HUES64 (cell line): ENCODE data around the gene ASMTL.
"Not testable (repeated sequence)": the region's sequence is repeated elsewhere in the genome, so short reads cannot be mapped to it uniquely, and the experiment has no call there.

ENCODE experiments used
- H3K27ac ChIP-seq: 2 replicates; pipeline ENCODE4 v1.7.0; 2013; ENCODE audit warnings: low read depth, low read length, inconsistent platforms
- H3K27me3 ChIP-seq: 2 replicates; pipeline ENCODE4 v1.6.1; 2013; ENCODE audit warnings: mild to moderate bottlenecking, low read length; ENCODE audit not compliant: insufficient read depth
- H3K36me3 ChIP-seq: 2 replicates; pipeline ENCODE4 v1.6.1; 2013; ENCODE audit warnings: mild to moderate bottlenecking, low read length; ENCODE audit not compliant: insufficient read depth
- H3K4me1 ChIP-seq: 2 replicates; pipeline ENCODE4 v1.6.1; 2013; ENCODE audit warnings: mild to moderate bottlenecking, low read length, moderate library complexity; ENCODE audit not compliant: insufficient read depth
- H3K4me3 ChIP-seq: 2 replicates; pipeline ENCODE4 v1.5.1; 2013; ENCODE audit warnings: mild to moderate bottlenecking, low read length, moderate library complexity
- H3K9ac ChIP-seq: 2 replicates; pipeline ENCODE4 v1.6.1; 2013; ENCODE audit warnings: mild to moderate bottlenecking, low read depth, low read length
- H3K9me3 ChIP-seq: 2 replicates; pipeline ENCODE4 v1.6.1; 2013; ENCODE audit warnings: low read depth, low read length; ENCODE audit not compliant: insufficient read depth
- whole genome bisulfite sequencing: fragments of 150-250, 120-280 bp; methylation state at CpG from one replicate; pipeline ENCODE4 v1.1.7; 2013; ENCODE audit warnings: missing lambda C conversion rate; 5-methylcytosine and 5-hydroxymethylcytosine counted together

ASMTL gene

GRCh38 chrX:1412551-1413161, 40.1 kb downstream of the ASMTL start:
- Histone ChIP-seq H3K27ac (no peak overlapping the region), H3K27me3 (no peaks in the 10 kb centered on the region), H3K9me3 (no peaks in the 10 kb centered on the region), H3K36me3 (peaks cover 62% of the 10 kb centered on the region), H3K9ac (no peak overlapping the region), H3K4me3 (no peak overlapping the region), H3K4me1 (no peaks in the 10 kb centered on the region)
- WGBS, result 92% methylated on average over 31 of the region's 31 CpGs

GRCh38 chrX:1411326-1411725, 41.4 kb downstream of the ASMTL start:
- no peak overlapping the region for H3K9ac ChIP-seq
- no peaks in the 10 kb centered on the region for H3K27me3 ChIP-seq
- H3K9me3 ChIP-seq, result no peaks in the 10 kb centered on the region
- H3K4me1 ChIP-seq, result no peaks in the 10 kb centered on the region
- H3K27ac ChIP-seq, result no peak overlapping the region
- WGBS, result 94% methylated on average over 12 of the region's 12 CpGs
- peaks cover 62% of the 10 kb centered on the region for H3K36me3 ChIP-seq
- H3K4me3 ChIP-seq, result no peak overlapping the region

GRCh38 chrX:1407035-1407434, 45.7 kb downstream of the ASMTL start:
- Histone ChIP-seq H3K36me3 (peaks cover 66% of the 10 kb centered on the region), H3K4me1 (no peaks in the 10 kb centered on the region), H3K9ac (no peak overlapping the region), H3K9me3 (0 out of 2 replicates have a peak, but pooled peaks cover 3% of the 10 kb centered on the region), H3K4me3 (no peak overlapping the region), H3K27me3 (no peaks in the 10 kb centered on the region), H3K27ac (no peak overlapping the region)

GRCh38 chrX:1405769-1406168, 46.9 kb downstream of the ASMTL start:
- not testable (repeated sequence) for H3K27me3 ChIP-seq, H3K9ac ChIP-seq, H3K27ac ChIP-seq, H3K4me1 ChIP-seq, H3K4me3 ChIP-seq, H3K9me3 ChIP-seq
- H3K36me3 ChIP-seq, result peaks cover 63% of the 10 kb centered on the region
- WGBS, result 94% methylated on average over 2 of the region's 2 CpGs

GRCh38 chrX:1403867-1404266, 48.8 kb downstream of the ASMTL start:
- H3K4me1 ChIP-seq, H3K27me3 ChIP-seq, H3K9me3 ChIP-seq, H3K27ac ChIP-seq, H3K9ac ChIP-seq, H3K4me3 ChIP-seq: not testable (repeated sequence)
- H3K36me3 ChIP-seq, result peaks cover 76% of the 10 kb centered on the region
- 93% methylated on average over 3 of the region's 3 CpGs for WGBS

- no peaks in the 10 kb centered on the region for H3K4me1 ChIP-seq
- 95% methylated on average over 10 of the region's 10 CpGs for WGBS
- no peak overlapping the region for H3K4me3 ChIP-seq
- no peak overlapping the region for H3K27ac ChIP-seq
- no peak overlapping the region for H3K9ac ChIP-seq
- no peaks in the 10 kb centered on the region for H3K27me3 ChIP-seq
- peaks cover 82% of the 10 kb centered on the region for H3K36me3 ChIP-seq
- H3K9me3 ChIP-seq, result 0 out of 2 replicates have a peak, but pooled peaks cover 3% of the 10 kb centered on the region
Observed at GRCh38 chrX:1403228-1403627, 49.5 kb downstream of the ASMTL start.

- Histone ChIP-seq H3K9ac (no peak overlapping the region), H3K36me3 (peaks cover 79% of the 10 kb centered on the region), H3K4me1 (no peaks in the 10 kb centered on the region), H3K27me3 (no peaks in the 10 kb centered on the region), H3K27ac (peak overlapping the region; percentile 76; the same call in 1 of the 2 replicates), H3K4me3 (no peak overlapping the region), H3K9me3 (0 out of 2 replicates have a peak, but pooled peaks cover 3% of the 10 kb centered on the region)
- WGBS, result 95% methylated on average over 30 of the region's 30 CpGs
Observed at GRCh38 chrX:1401611-1402430, 50.9 kb downstream of the ASMTL start.

- no peak overlapping the region for H3K4me3 ChIP-seq
- H3K36me3 ChIP-seq, result peaks cover 79% of the 10 kb centered on the region
- H3K9ac ChIP-seq, result no peak overlapping the region
- peak overlapping the region; percentile 76; the same call in 1 of the 2 replicates for H3K27ac ChIP-seq
- 82% methylated on average over 27 of the region's 27 CpGs for WGBS
- no peaks in the 10 kb centered on the region for H3K4me1 ChIP-seq
- H3K27me3 ChIP-seq, result no peaks in the 10 kb centered on the region
- H3K9me3 ChIP-seq, result 0 out of 2 replicates have a peak, but pooled peaks cover 3% of the 10 kb centered on the region
Observed at GRCh38 chrX:1400742-1401471, 51.8 kb downstream of the ASMTL start.

- H3K9ac ChIP-seq, result no peak overlapping the region
- peaks cover 74% of the 10 kb centered on the region for H3K36me3 ChIP-seq
- 97% methylated on average over 10 of the region's 12 CpGs for WGBS
- no peak overlapping the region for H3K4me3 ChIP-seq
- 0 out of 2 replicates have a peak, but pooled peaks cover 3% of the 10 kb centered on the region for H3K9me3 ChIP-seq
- no peak overlapping the region; the same call in 1 of the 2 replicates for H3K27ac ChIP-seq
- no peaks in the 10 kb centered on the region for H3K27me3 ChIP-seq
- H3K4me1 ChIP-seq, result no peaks in the 10 kb centered on the region
Observed at GRCh38 chrX:1400049-1400448, 52.7 kb downstream of the ASMTL start.

GRCh38 chrX:1398431-1399340, 54.0 kb downstream of the ASMTL start:
- Histone ChIP-seq H3K4me1 (no peaks in the 10 kb centered on the region), H3K27me3 (no peaks in the 10 kb centered on the region), H3K4me3 (no peak overlapping the region), H3K36me3 (peaks cover 61% of the 10 kb centered on the region), H3K27ac (no peak overlapping the region), H3K9me3 (no peaks in the 10 kb centered on the region), H3K9ac (no peak overlapping the region)
- WGBS, result 92% methylated on average over 29 of the region's 29 CpGs
